Large intestine (tissue), 3 donors: Measurements from ENCODE around the gene TYMP. TPM values are rescaled to one million over a fixed set of nuclear protein-coding genes. Genes with fewer than 3 reads are reported as not detected.
A peak's percentile ranks its signal among the peaks of the same experiment; 100 is the strongest.
"Not testable (repeated sequence)": the region's sequence is repeated elsewhere in the genome, so short reads cannot be mapped to it uniquely, and the experiment has no call there.

Experiments used
- DNase-seq, 2 donors: peaks; one replicate each; pipeline versions ENCODE4 v3.0.0 to v3.0.0-alpha.2; 2013
- H3K27ac ChIP-seq: one replicate; pipeline ENCODE4 v1.5.1; 2013; ENCODE audit warnings: low read length
- H3K27me3 ChIP-seq: 2 replicates; pipeline ENCODE4 v1.6.1; 2013; ENCODE audit warnings: low read length; ENCODE audit not compliant: control insufficient read depth, insufficient read depth
- H3K36me3 ChIP-seq: 2 replicates; pipeline ENCODE4 v1.6.1; 2013; ENCODE audit warnings: low read length; ENCODE audit not compliant: control insufficient read depth, insufficient read depth
- H3K4me1 ChIP-seq: one replicate; pipeline ENCODE4 v1.6.1; 2013; ENCODE audit warnings: low read length; ENCODE audit not compliant: control insufficient read depth, insufficient read depth
- H3K4me3 ChIP-seq: one replicate; pipeline ENCODE4 v1.5.1; 2013; ENCODE audit warnings: low read length
- H3K9me3 ChIP-seq: one replicate; pipeline ENCODE4 v1.6.1; 2013; ENCODE audit warnings: mild to moderate bottlenecking, low read depth, low read length, moderate library complexity; ENCODE audit not compliant: control insufficient read depth
- WGBS: methylation state at CpG from one replicate; pipeline ENCODE4 v1.1.5; 2013; ENCODE audit warnings: low lambda C conversion rate; ENCODE audit not compliant: insufficient coverage; 5-methylcytosine and 5-hydroxymethylcytosine counted together
- polyA plus RNA-seq: library from polyadenylated mRNA; unstranded; fragments of 120-200 nt; gene quantifications from one replicate; pipeline ENCODE4 v1.2.1, GENCODE V29; 2013

TYMP gene
- polyA plus RNA-seq, 1 donor: 10.5 TPM

DNA sequence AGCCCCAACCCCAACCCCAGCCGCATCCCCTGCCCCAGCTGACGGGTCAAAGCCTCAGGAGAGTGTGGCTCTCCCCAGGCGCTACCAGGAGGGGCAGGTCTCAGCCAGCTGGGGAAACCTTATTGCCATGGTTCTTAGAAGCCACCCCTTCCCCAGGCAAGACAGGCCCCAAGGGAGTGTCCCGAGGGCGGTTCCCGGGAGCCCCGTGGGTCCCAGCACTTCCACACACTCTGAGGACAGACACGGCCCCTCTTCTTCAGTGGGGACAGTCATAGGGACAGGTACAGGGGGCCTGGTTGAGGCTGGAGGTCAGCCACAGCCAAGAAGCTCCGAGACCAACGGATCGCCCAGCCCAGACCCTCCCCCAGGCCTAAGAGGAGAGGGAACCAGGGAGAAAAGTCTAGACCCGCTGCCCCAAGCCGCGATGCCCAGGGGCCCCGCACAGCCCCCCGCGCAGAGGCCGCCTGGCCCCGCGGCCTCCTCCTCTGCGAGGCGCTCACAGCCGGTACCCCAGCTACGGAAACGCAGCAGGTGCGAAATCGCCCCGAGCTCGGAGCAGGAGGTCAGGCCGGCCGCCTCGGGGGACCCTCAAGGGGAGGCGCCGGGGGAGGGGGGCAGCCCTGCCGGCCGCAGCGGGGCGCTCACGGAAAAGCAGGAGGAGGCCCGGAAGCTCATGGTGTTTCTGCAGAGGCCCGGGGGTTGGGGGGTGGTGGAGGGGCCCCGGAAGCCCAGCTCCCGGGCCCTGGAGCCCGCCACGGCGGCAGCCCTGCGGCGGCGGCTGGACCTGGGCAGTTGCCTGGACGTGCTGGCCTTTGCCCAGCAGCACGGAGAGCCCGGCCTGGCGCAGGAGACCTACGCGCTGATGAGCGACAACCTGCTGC, 18.5 kb upstream of the TYMP start:
- peaks cover 6% of the 10 kb centered on the region for H3K9me3 ChIP-seq
- H3K27me3 ChIP-seq: peaks cover 76% of the 10 kb centered on the region
- H3K27ac ChIP-seq: no peak overlapping the region
- peak in 1 of 2 donors; percentile 54 for DNase-seq
- no peaks in the 10 kb centered on the region for H3K36me3 ChIP-seq
- no peak overlapping the region for H3K4me3 ChIP-seq
- H3K4me1 ChIP-seq: peaks cover 4% of the 10 kb centered on the region
- WGBS: no CpG with 5 or more reads among the region's 56 CpGs

DNA sequence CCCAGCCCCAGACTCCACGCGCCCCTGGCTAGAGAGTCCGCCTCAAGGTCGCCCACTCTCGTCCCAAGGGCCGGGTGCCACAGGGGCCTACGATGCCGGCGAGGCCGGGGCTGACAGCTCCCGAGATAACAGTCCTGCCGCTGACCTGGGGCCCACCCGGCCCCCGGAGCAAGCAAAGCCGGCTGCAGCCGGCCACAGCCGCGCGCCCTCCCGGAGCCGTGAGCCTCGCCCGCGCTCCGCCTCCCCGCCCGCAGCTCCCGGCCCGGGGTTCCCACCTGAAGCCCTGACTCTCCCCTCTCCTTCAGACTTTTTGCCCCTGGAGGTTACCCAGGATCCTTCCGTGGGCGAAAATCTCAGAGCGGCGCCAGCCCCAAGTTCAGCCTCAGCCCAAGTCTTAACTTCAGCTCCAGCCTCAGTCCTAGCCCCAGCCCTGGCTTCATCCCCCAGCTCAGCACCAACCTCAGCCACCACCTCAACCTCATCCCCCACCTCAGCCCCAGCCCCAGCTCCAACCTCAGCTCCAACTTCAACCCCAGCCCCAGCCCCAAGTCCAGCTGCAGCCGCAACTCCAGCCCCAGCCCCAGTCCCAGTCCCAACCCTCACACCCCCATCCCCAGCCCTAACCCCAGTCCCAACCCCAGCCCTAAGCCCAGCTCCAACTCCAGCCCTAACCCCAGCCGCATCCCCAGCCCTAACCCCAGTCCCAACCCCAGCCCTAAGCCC, 17.6 kb upstream of the TYMP start:
- no peak overlapping the region for H3K27ac ChIP-seq
- H3K4me3 ChIP-seq: no peak overlapping the region
- DNase-seq: no peak
- H3K9me3 ChIP-seq: peaks cover 6% of the 10 kb centered on the region
- WGBS: no CpG with 5 or more reads among the region's 35 CpGs
- no peaks in the 10 kb centered on the region for H3K36me3 ChIP-seq
- H3K4me1 ChIP-seq: peaks cover 4% of the 10 kb centered on the region
- H3K27me3 ChIP-seq: peaks cover 76% of the 10 kb centered on the region

DNA sequence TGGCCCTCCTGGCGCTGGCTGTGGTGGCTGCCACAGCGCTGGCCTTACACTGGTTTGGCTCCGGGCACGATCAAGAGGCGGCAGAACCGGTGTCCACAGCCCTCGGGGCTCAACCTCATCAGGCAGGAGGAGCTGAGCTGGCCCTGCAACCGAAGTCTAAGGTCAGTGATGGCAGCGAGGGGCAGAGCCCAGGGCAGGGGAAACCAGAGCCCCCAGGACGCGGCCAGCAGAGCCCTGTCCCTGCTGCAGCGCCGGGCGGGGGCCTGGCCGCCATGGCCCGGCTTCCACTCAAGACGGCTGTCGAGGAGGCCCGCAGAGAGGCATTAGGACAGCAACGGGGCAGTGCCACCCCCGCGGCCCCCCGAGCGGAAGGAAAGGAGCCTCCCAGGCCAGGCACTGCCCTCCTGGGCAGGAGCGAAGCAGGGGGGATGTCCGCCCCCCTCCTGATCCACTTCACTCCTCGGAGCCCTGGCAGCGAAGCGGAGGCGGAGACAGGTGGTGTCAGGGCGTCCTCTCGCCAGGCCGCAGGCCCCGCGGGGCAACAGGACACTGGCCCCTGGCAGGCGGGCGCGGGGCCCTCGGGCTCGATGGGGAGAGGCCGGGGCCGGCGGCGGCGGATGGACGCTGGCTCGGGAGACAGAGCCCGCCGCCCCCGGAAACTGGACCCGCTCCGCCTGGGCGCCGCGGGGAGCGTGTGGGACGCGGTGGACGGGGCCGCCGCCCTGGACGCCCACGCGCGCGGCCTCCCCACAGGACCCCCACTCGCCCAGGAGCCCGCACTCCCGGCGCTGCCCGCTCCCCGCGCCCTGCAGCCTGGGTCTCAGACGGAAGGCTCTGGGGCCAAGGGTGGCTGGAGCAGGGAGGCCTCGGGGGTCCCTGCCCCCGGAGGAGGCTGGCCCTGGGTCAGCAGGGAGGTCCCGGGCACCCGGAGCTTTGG, 16.8 kb upstream of the TYMP start:
- H3K27ac ChIP-seq: no peak overlapping the region
- no peak for DNase-seq
- WGBS: no CpG with 5 or more reads among the region's 78 CpGs

DNA sequence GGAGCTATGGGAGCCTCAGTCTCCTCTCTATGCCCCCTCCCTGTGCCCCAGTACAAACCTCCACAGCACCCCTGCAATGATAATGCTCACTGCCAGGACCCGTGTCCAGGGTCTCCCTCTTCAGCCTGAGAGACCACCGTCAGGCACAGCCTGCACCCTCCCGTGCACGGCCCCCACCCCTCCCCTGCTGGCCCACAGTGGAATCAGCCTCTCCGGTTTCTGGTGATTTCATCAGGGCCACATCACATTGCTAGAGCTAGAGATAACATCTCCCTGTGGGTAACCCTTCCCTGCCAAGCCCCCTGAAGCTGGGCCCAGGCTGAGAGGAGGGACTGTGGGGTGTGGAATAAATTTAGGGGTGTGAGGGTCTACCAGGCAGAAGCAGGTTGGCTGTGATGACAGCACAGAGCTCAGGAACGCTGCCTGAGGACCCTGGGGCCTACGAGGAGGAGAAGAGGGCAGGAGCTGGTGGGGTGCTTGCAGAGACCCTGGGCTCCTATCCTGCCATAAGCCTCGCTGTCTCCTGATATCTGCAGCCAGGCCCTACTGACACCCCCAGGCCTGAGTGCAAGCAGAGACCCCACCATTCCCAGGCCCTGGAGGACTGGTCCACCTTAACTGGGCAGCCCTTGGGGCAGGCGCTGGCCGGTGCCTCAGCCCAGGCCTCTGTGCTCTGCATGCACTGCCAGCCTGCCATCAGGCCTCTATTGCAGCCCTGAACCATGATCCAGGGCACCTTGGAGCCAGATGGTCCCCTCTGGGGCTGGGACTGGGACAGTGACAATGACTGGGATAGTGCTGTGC, 15.9 kb upstream of the TYMP start, which contains the start of gene KLHDC7B:
KLHDC7B (plus strand) TSS at position 378 of the 804 bp plus-strand sequence; CDS start at position 723, 345 bp downstream.
- H3K9me3 ChIP-seq: peaks cover 6% of the 10 kb centered on the region
- H3K36me3 ChIP-seq: no peaks in the 10 kb centered on the region
- H3K27me3 ChIP-seq: peaks cover 70% of the 10 kb centered on the region
- H3K4me3 ChIP-seq: no peak within 1 kb of the TSS
- H3K4me1 ChIP-seq: peaks cover 4% of the 10 kb centered on the region
- no peak for DNase-seq
- WGBS: no CpG with 5 or more reads among the region's 10 CpGs
- H3K27ac ChIP-seq: no peak within 1 kb of the TSS

More for the DNA sequence above, 16.8 kb upstream of the TYMP start:
- no peaks in the 10 kb centered on the region for H3K36me3 ChIP-seq
- peaks cover 4% of the 10 kb centered on the region for H3K4me1 ChIP-seq
- H3K27me3 ChIP-seq: peaks cover 75% of the 10 kb centered on the region
- no peak overlapping the region for H3K4me3 ChIP-seq
- H3K9me3 ChIP-seq: peaks cover 6% of the 10 kb centered on the region

DNA sequence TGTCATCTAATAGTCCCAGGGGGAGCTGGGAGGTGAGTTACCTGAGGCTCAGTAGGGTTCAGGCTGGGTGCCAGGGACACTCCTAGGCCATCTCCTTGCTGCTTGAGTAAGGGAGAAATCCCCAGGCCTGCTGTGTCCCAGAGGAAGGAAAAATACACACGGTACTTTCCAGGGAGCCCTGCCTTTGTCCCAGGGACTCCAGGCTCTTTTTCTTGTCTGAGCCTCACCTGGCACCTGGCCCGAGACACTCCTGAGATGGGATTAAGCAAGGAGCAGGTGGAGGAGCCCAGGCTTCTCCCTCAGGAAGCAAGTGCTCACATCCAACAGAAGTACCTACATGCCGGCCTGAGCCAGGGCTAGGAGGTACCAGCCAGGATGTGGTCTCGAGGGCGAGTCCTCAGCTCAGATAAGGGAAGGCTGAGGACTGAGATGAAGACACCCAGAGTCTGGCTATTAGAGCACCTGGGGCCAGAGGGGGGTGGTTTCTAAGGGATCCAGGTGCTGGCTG, 15.0 kb upstream of the TYMP start:
- no peak overlapping the region for H3K4me3 ChIP-seq
- peaks cover 6% of the 10 kb centered on the region for H3K9me3 ChIP-seq
- H3K27me3 ChIP-seq: peaks cover 62% of the 10 kb centered on the region
- H3K36me3 ChIP-seq: no peaks in the 10 kb centered on the region
- H3K4me1 ChIP-seq: peaks cover 7% of the 10 kb centered on the region
- H3K27ac ChIP-seq: no peak overlapping the region
- DNase-seq: peak in 1 of 2 donors; percentile 39
- WGBS: 72% methylated on average over 2 of the region's 5 CpGs

DNA sequence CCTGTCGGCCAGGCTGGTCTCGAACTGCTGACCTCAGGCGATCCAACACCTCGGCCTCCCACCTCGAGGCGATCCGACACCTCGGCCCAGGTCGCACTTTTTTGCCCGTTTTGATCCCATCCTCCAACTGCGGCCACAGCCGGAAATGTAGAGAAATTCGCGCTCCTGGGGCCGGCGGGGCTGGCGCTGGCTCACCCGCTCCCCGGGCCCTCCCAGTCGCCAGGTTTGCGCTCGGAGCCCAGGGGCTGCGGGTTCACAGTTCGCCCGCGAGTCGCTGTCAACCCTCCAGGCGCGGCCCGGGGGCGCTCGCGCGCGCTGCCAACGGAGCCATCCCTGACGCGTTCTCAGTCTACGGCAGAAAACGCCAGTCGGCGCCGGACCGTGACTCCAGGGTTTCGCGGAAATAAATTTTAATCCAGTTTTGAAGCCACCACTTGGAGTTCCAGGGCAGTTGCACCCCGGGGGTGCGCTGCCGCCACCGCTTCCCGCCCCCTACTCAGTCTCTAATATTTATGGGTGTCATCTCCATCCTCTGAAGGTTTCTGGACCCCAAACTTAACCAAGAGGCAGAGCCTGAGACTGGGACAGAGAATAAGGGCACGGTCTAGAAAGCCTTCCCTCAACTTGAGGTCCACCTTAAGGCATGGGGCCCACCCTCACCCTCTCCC, 14.4 kb upstream of the TYMP start:
- H3K9me3 ChIP-seq: peaks cover 3% of the 10 kb centered on the region
- H3K27me3 ChIP-seq: peaks cover 56% of the 10 kb centered on the region
- WGBS: no CpG with 5 or more reads among the region's 52 CpGs
- peak in 1 of 2 donors; percentile 86 for DNase-seq
- H3K4me3 ChIP-seq: peak overlapping the region; percentile 27
- peaks cover 11% of the 10 kb centered on the region for H3K4me1 ChIP-seq
- H3K27ac ChIP-seq: no peak overlapping the region
- H3K36me3 ChIP-seq: no peaks in the 10 kb centered on the region

DNA sequence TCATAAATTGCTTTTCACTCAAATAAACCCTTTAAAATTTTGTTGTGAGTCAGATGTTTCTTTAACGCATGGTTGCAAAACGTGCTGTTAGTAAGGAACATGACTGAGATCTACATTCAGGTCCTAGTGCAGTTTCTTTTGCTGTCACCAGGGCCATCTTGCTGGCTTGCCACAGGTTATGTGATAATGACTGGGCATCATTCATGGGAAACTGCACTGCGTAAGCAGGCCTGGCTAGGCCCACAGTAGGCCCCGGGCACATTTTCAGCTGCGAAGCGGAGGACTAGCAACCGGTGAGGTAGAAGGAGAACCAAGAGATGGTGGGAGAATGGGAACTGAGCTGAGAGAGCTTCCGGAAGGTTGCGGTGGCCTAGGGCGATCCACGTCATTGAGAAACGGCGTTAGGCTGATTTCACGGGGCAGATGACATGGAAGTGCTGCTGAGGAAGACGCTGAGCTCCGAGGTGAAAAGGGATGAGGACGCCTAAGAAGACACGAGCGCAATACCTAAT, 12.7 kb upstream of the TYMP start:
- no peaks in the 10 kb centered on the region for H3K9me3 ChIP-seq
- 95% methylated on average over 4 of the region's 19 CpGs for WGBS
- peaks cover 38% of the 10 kb centered on the region for H3K27me3 ChIP-seq
- H3K27ac ChIP-seq: no peak overlapping the region
- DNase-seq: no peak
- H3K4me1 ChIP-seq: peaks cover 14% of the 10 kb centered on the region
- H3K4me3 ChIP-seq: no peak overlapping the region
- no peaks in the 10 kb centered on the region for H3K36me3 ChIP-seq

DNA sequence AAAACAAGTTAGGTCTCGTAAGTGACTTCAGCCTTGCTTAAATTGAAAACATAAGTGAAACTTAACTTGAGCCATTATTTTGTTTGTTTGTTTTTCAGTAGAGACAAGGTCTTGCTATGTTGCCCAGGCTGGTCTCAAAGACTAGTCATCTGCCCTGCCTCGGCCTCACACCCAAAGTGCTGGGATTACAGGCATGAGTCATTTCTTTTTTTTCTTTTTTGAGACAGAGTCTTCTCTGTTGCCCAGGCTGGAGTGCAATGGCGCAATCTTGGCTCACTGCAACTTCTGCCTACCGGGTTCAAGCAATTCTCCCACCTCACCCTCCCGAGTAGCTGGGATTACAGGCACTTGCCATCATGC, 11.8 kb upstream of the TYMP start:
- not testable (repeated sequence) for H3K4me3 ChIP-seq, H3K27ac ChIP-seq, DNase-seq, H3K9me3 ChIP-seq, H3K36me3 ChIP-seq
- WGBS: 40% methylated on average over 1 of the region's 5 CpGs
- Histone ChIP-seq H3K27me3 (peaks cover 32% of the 10 kb centered on the region), H3K4me1 (peaks cover 14% of the 10 kb centered on the region)

DNA sequence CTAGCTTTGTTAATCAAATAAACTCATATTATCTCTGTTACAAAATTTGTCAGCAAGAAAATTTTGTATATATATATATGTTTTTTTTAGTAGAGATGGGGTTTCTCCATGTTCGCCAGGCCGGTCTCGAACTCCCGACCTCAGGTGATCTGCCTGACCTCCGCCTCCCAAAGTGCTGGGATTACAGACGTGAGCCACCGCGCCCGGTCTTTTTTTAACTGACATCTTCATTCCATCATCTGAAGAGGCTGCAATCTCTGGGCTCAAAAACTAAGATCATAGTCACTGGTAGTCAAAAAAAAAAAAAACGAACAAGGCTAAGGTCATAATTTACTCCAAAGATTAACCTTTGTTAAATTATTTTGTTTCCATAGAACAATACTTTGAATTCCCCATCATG, 10.6 kb upstream of the TYMP start:
- peaks cover 14% of the 10 kb centered on the region for H3K4me1 ChIP-seq
- WGBS: no CpG with 5 or more reads among the region's 10 CpGs
- peaks cover 19% of the 10 kb centered on the region for H3K27me3 ChIP-seq
- no peak overlapping the region for H3K4me3 ChIP-seq
- no peaks in the 10 kb centered on the region for H3K36me3 ChIP-seq
- no peak for DNase-seq
- H3K27ac ChIP-seq: peak overlapping the region; percentile 73
- H3K9me3 ChIP-seq: no peaks in the 10 kb centered on the region
